Measurements from ENCODE around the gene MCAM.

MCAM gene

DNA sequence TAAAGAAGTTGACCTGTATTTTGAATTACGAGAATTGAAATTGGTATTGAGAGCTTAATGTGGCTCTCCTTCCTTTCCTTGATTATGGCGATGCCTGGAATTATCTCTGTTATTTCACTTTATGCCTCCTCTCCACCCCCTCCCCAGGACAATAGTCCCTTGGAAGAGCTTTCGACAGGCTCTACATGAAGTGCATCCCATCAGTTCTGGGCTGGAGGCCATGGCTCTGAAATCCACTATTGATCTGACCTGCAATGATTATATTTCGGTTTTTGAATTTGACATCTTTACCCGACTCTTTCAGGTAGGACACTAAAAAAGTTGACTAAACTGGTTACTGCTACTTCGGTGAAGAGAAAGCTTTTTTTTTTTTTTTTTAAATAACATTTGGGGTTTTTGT is 43.2 kb downstream of the MCAM start:
- TF ChIP-seq, protein P1, sequence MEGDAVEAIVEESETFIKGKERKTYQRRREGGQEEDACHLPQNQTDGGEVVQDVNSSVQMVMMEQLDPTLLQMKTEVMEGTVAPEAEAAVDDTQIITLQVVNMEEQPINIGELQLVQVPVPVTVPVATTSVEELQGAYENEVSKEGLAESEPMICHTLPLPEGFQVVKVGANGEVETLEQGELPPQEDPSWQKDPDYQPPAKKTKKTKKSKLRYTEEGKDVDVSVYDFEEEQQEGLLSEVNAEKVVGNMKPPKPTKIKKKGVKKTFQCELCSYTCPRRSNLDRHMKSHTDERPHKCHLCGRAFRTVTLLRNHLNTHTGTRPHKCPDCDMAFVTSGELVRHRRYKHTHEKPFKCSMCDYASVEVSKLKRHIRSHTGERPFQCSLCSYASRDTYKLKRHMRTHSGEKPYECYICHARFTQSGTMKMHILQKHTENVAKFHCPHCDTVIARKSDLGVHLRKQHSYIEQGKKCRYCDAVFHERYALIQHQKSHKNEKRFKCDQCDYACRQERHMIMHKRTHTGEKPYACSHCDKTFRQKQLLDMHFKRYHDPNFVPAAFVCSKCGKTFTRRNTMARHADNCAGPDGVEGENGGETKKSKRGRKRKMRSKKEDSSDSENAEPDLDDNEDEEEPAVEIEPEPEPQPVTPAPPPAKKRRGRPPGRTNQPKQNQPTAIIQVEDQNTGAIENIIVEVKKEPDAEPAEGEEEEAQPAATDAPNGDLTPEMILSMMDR (IDR thresholded peaks at IDR 0.05; ENCODE audit: borderline replicate concordance, extremely low read depth, low read length, poor library complexity, severe bottlenecking): no peak
- no peak for TF ChIP-seq EZH2 (IDR thresholded peaks at IDR 0.05; ENCODE audit: borderline replicate concordance, low read depth, low read length, severe bottlenecking)
- H3K4me2 ChIP-seq (ENCODE audit: insufficient read depth, low read length): no peak overlapping the region
- no peak overlapping the region for H3K4me3 ChIP-seq (ENCODE audit: low read depth in 1 of 2, low read length in 2 of 2)
- peaks cover 6% of the 10 kb centered on the region; the same call in 1 of the 2 replicates for H3K79me2 ChIP-seq (ENCODE audit: insufficient read depth, low read length)
- H3K4me1 ChIP-seq (ENCODE audit: insufficient read depth, low read length): no peaks in the 10 kb centered on the region
- ATAC-seq (ENCODE audit: insufficient read depth, low read depth): no peak
- H3K9ac ChIP-seq (ENCODE audit: low read depth, low read length): no peak overlapping the region
- H3K36me3 ChIP-seq (ENCODE audit: insufficient read depth, low read length): peaks cover 64% of the 10 kb centered on the region
- H3K9me3 ChIP-seq (ENCODE audit: insufficient read depth, low read length, severe bottlenecking): no peaks in the 10 kb centered on the region
- H2AFZ ChIP-seq (ENCODE audit: low read depth, low read length): no peak overlapping the region
- no peaks in the 10 kb centered on the region for H4K20me1 ChIP-seq (ENCODE audit: insufficient read depth, low read length)
- DNase-seq: no peak
- no peaks in the 10 kb centered on the region for H3K27me3 ChIP-seq (ENCODE audit: insufficient read depth, low read length, poor library complexity)
- H3K27ac ChIP-seq (ENCODE audit: low read length): no peak overlapping the region

DNA sequence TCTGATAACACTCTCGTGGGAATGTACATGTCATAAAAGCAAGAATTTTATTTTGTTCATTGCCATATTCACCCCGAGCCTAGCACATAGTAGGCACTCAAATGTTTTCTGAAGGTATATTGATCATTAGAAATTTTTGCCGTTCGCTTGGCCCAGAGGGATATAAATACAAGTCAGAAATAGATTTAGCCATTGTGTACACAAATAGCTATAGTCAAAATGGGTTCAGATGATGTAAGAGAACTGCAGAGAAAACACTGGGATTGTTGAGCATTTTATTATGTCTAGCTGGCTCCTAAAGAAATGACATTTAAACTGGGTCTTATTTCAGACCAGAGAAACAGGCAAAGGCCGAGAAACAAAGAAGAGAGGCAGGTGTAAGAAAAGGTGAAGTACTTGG is 49.3 kb downstream of the MCAM start:
- no peaks in the 10 kb centered on the region for H3K27me3 ChIP-seq (ENCODE audit: insufficient read depth, low read length, poor library complexity)
- DNase-seq (no peak), ATAC-seq (ENCODE audit: insufficient read depth, low read depth) (no peak)
- peaks cover 9% of the 10 kb centered on the region; the same call in 1 of the 2 replicates for H4K20me1 ChIP-seq (ENCODE audit: insufficient read depth, low read length)
- H3K4me3 ChIP-seq (ENCODE audit: low read depth in 1 of 2, low read length in 2 of 2): no peak overlapping the region
- H3K9me3 ChIP-seq (ENCODE audit: insufficient read depth, low read length, severe bottlenecking): no peaks in the 10 kb centered on the region
- peaks cover 3% of the 10 kb centered on the region; the same call in 1 of the 2 replicates for H3K4me1 ChIP-seq (ENCODE audit: insufficient read depth, low read length)
- H3K79me2 ChIP-seq (ENCODE audit: insufficient read depth, low read length): peaks cover 54% of the 10 kb centered on the region
- H3K27ac ChIP-seq (ENCODE audit: low read length): no peak overlapping the region
- TF ChIP-seq, protein P1 (IDR thresholded peaks at IDR 0.05; ENCODE audit: borderline replicate concordance, extremely low read depth, low read length, poor library complexity, severe bottlenecking): no peak
- no peak for TF ChIP-seq EZH2 (IDR thresholded peaks at IDR 0.05; ENCODE audit: borderline replicate concordance, low read depth, low read length, severe bottlenecking)
- no peak overlapping the region for H2AFZ ChIP-seq (ENCODE audit: low read depth, low read length)
- H3K9ac ChIP-seq (ENCODE audit: low read depth, low read length): no peak overlapping the region
- H3K36me3 ChIP-seq (ENCODE audit: insufficient read depth, low read length): peaks cover 11% of the 10 kb centered on the region; the same call in 1 of the 2 replicates
- no peak overlapping the region for H3K4me2 ChIP-seq (ENCODE audit: insufficient read depth, low read length)

DNA sequence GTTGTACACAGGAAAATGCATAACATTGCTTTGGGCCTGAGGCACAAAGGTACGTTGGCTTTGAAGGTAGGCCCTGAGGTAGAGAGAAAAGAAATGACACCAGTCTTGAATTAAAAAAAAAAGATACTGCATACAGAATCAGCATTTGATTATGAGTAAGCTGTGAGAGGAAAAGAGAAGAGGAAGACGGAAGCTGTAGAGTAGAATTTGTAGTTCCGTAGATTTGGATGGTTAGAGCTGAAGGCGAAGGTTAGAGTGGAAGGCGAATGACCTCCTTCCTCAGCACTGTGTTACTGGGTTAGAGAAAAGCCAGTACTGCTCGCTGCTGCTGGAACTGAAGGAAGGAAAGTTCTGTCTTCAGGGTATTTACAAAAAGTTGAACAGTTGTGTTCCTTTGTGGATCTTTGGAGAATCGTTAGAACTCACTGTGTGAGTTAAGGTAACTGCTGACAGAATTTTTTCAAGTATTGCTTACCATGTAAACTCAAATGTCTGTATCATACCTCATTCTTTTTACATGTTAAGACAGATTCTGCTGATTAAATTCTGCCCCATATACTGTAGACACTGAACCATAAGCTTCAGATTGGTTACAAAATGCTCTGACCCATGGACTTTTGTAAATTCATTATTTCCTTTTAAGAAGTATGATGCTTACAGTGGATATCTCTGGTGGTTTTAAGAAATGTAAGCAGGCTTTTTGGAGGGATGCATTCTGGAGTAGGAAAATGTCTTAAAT is 50.2 kb downstream of the MCAM start:
- no peaks in the 10 kb centered on the region for H3K27me3 ChIP-seq (ENCODE audit: insufficient read depth, low read length, poor library complexity)
- H3K4me1 ChIP-seq (ENCODE audit: insufficient read depth, low read length): peaks cover 3% of the 10 kb centered on the region; the same call in 1 of the 2 replicates
- H3K27ac ChIP-seq (ENCODE audit: low read length): no peak overlapping the region; the same call in 1 of the 2 replicates
- peaks cover 9% of the 10 kb centered on the region; the same call in 1 of the 2 replicates for H4K20me1 ChIP-seq (ENCODE audit: insufficient read depth, low read length)
- no peak overlapping the region for H3K4me3 ChIP-seq (ENCODE audit: low read depth in 1 of 2, low read length in 2 of 2)
- H2AFZ ChIP-seq (ENCODE audit: low read depth, low read length): no peak overlapping the region
- no peak for DNase-seq
- TF ChIP-seq, protein P1 (IDR thresholded peaks at IDR 0.05; ENCODE audit: borderline replicate concordance, extremely low read depth, low read length, poor library complexity, severe bottlenecking): no peak
- no peak for TF ChIP-seq EZH2 (IDR thresholded peaks at IDR 0.05; ENCODE audit: borderline replicate concordance, low read depth, low read length, severe bottlenecking)
- no peak for ATAC-seq (ENCODE audit: insufficient read depth, low read depth)
- H3K79me2 ChIP-seq (ENCODE audit: insufficient read depth, low read length): peaks cover 54% of the 10 kb centered on the region
- H3K9ac ChIP-seq (ENCODE audit: low read depth, low read length): no peak overlapping the region
- H3K36me3 ChIP-seq (ENCODE audit: insufficient read depth, low read length): peaks cover 4% of the 10 kb centered on the region; the same call in 1 of the 2 replicates
- no peaks in the 10 kb centered on the region for H3K9me3 ChIP-seq (ENCODE audit: insufficient read depth, low read length, severe bottlenecking)
- H3K4me2 ChIP-seq (ENCODE audit: insufficient read depth, low read length): no peak overlapping the region
